DMS 273 (cell line): ENCODE data around the gene ICAM4.
"Not testable (repeated sequence)": the region's sequence is repeated elsewhere in the genome, so short reads cannot be mapped to it uniquely, and the experiment has no call there.

Source experiments
- DNase-seq: peaks from one replicate; lab custom pipeline; 2025; ENCODE audit not compliant: unreplicated experiment; lab: John Stamatoyannopoulos, UW

ICAM4 gene

GRCh38 chr19:10286803-10287737, at the start of gene ICAM4:
Gene ICAM4 (plus strand): TSS chr19:10286955. CDS start chr19:10287013, 58 bp downstream.
- DNase-seq: peak; percentile 92

- DNase-seq: no peak
Observed at GRCh38 chr19:10237702-10238101, 49.1 kb upstream of the ICAM4 start.

GRCh38 chr19:10238172-10238783, 48.5 kb upstream of the ICAM4 start:
- DNase-seq: peak; percentile 42

- DNase-seq: not testable (repeated sequence)
Observed at GRCh38 chr19:10241826-10242449, 44.8 kb upstream of the ICAM4 start.

- no peak for DNase-seq
Observed at GRCh38 chr19:10243606-10244005, 43.1 kb upstream of the ICAM4 start.

GRCh38 chr19:10245189-10245939, 41.4 kb upstream of the ICAM4 start:
- DNase-seq: no peak

GRCh38 chr19:10246511-10246910, 40.2 kb upstream of the ICAM4 start:
- DNase-seq: no peak

- DNase-seq: peak; percentile 99
Observed at GRCh38 chr19:10251792-10252694, 34.7 kb upstream of the ICAM4 start, which contains the start of gene MRPL4. Gene MRPL4 (plus strand): TSS chr19:10252214. CDS start chr19:10252254, 40 bp downstream.

- DNase-seq: no peak
Observed at GRCh38 chr19:10252707-10253106, 34.0 kb upstream of the ICAM4 start.

GRCh38 chr19:10254244-10254643, 32.5 kb upstream of the ICAM4 start:
- no peak for DNase-seq

GRCh38 chr19:10255358-10255757, 31.4 kb upstream of the ICAM4 start:
- no peak for DNase-seq

GRCh38 chr19:10256551-10256950, 30.2 kb upstream of the ICAM4 start:
- no peak for DNase-seq

GRCh38 chr19:10256970-10257615, 29.7 kb upstream of the ICAM4 start:
- DNase-seq: no peak

- DNase-seq: no peak
Observed at GRCh38 chr19:10258080-10258710, 28.6 kb upstream of the ICAM4 start.

- DNase-seq: peak; percentile 95
Observed at GRCh38 chr19:10259162-10259905, 27.4 kb upstream of the ICAM4 start.

GRCh38 chr19:10260141-10260584, 26.6 kb upstream of the ICAM4 start:
- DNase-seq: no peak

GRCh38 chr19:10262771-10263170, 24.0 kb upstream of the ICAM4 start:
- peak; percentile 35 for DNase-seq

- DNase-seq: no peak
Observed at GRCh38 chr19:10266706-10267105, 20.0 kb upstream of the ICAM4 start.
